ENCODE data around the gene ZFX. TPM values are rescaled to one million over a fixed set of nuclear protein-coding genes. Genes with fewer than 3 reads are reported as not detected.

Gene ZFX
- total and polyA plus RNA-seq, 10 of the 15 experiments (the other 5 are each of a cell fraction or from before 2014, with no cell fraction given), result 6.8 to 40.9 (median 24.6) TPM

GRCh38 chrX:24219320-24219719, 69.8 kb downstream of the ZFX start:
- no peaks in the 10 kb centered on the region for H4K20me1 ChIP-seq (ENCODE audit: control insufficient read depth, insufficient read depth)
- no TSS peak for BruUV-seq (replicated peaks)
- H3K79me2 ChIP-seq (ENCODE audit: control insufficient read depth, insufficient read depth, low read length), result no peaks in the 10 kb centered on the region
- no peak overlapping the region for H3K4me2 ChIP-seq (ENCODE audit: control insufficient read depth, insufficient read depth)
- no peak for DNase-seq (ENCODE audit: low read depth, low spot score)
- H3K4me3 ChIP-seq, result no peak overlapping the region
- intact Hi-C loops (cut with micrococcal nuclease; ENCODE audit: unreplicated experiment) (no loop called here), in situ Hi-C loops (cut with MboI) (no loop called here)
- no peaks in the 10 kb centered on the region for H3K27me3 ChIP-seq (replicated peaks in 1 of 2; ENCODE audit: control insufficient read depth in 2 of 2, insufficient read depth in 2 of 2, low read length in 1 of 2)
- no peak for FAIRE-seq
- ChIA-PET CTCF (interaction anchor here (0.6 kb wide), 1 partner anchor 13 kb away, joined by 4 read pairs; no protein-coding TSS in a partner anchor), SMC1A (ENCODE audit: uncharacterized antibody, unreplicated experiment) (interaction anchor here (1.0 kb wide), 2 partner anchors 14 to 32 kb away, joined by 3 read pairs; no protein-coding TSS in a partner anchor), POLR2A (no interaction called here), RAD21 (ENCODE audit: unreplicated experiment) (no interaction called here)
- no peaks in the 10 kb centered on the region for H3K4me1 ChIP-seq (ENCODE audit: control insufficient read depth, insufficient read depth, low read length)
- no peak for ATAC-seq
- H3K36me3 ChIP-seq (ENCODE audit: control insufficient read depth in 2 of 2, insufficient read depth in 2 of 2, low read length in 1 of 2), result no peaks in the 10 kb centered on the region
- no peaks in the 10 kb centered on the region for H3K9me3 ChIP-seq (replicated peaks; ENCODE audit: control insufficient read depth, insufficient read depth, low read length)
- TF ChIP-seq BCL11A (IDR thresholded peaks at IDR 0.05; ENCODE audit: low read depth, low read length) (no peak), SUZ12 (IDR thresholded peaks at IDR 0.05; ENCODE audit: unreplicated experiment) (no peak), CREB1 (IDR thresholded peaks at IDR 0.05; ENCODE audit: low read depth) (no peak), BCL3 (IDR thresholded peaks at IDR 0.05; ENCODE audit: borderline replicate concordance, insufficient read depth, low read depth, low read length, poor library complexity, severe bottlenecking) (no peak), CUX1 (IDR thresholded peaks at IDR 0.05; ENCODE audit: insufficient replicate concordance, low read depth, low read length) (no peak), NFXL1 (IDR thresholded peaks at IDR 0.05; ENCODE audit: borderline replicate concordance) (no peak), ZNF622 (IDR thresholded peaks at IDR 0.05) (no peak), CEBPZ (IDR thresholded peaks at IDR 0.05; ENCODE audit: low read depth, low read length) (no peak), ATF2 (IDR thresholded peaks at IDR 0.05; ENCODE audit: low read length) (no peak), ASH2L (IDR thresholded peaks at IDR 0.05; ENCODE audit: borderline replicate concordance, low read depth) (no peak)
- no peak overlapping the region for H2AFZ ChIP-seq (ENCODE audit: control insufficient read depth, low read depth, low read length)
- no peak overlapping the region for H3K27ac ChIP-seq (ENCODE audit: control insufficient read depth, insufficient read depth)
- 48% methylated on average over 8 of the region's 8 CpGs for WGBS (ENCODE audit: insufficient coverage, insufficient replicate concordance, low lambda C conversion rate, missing lambda C conversion rate)
- no peak overlapping the region for H3K9ac ChIP-seq (ENCODE audit: control insufficient read depth, insufficient read depth, low read length)
